ENCODE results near the gene LMX1B. TPM values are rescaled to one million over a fixed set of nuclear protein-coding genes. Genes with fewer than 3 reads are reported as not detected.

Gene LMX1B
- total RNA-seq, 1 experiment from 2014 or later, result 11.3 TPM

DNA sequence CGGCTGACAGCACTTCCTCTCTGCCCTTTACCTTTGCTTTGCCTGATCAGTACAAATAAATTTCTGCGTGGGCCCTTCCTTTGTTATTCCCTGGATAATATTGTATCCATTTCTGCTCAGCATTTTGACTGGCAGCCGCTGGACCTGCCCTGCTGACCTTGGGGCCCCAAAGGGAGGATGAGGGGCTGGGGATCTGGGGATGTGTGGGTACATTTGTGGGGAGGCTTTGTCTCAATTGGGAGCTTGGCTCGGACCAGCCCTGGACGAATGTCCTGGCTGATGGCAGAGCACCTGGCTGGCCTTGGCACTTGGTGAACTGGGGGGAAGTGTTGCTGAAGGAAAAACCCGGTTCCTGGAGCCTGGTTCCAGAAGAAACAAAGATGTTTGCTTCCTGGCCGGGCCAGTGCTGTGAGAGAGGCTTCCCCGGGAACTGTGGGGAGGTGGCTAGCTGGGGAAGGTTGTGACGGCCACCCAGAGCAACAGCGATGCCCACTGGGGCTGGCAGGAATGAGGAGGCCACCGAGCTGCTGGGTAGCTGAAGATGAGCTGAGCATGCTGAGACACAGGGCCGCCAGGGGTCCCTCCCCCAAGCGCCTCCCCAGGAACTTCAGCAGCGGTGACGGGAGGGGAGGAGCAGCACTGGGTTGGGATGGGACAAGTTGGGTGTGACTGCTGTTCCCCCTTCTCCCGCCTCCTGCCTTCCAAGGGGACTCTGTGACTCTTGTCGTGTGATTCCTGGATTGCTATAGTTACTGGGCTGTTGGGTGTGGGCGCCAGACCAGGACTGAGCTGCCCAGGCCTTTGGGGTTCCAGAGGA lies 8.4 kb downstream of the LMX1B start:
- Histone ChIP-seq H2AFZ (ENCODE audit: low read depth, low read length, poor library complexity, severe bottlenecking) (no peak overlapping the region), H3K4me1 (ENCODE audit: control insufficient read depth in 1 of 2, insufficient read depth in 2 of 2, low read length in 2 of 2) (no peaks in the 10 kb centered on the region), H3K9me2 (ENCODE audit: insufficient read depth) (no peaks in the 10 kb centered on the region), H3K36me3 (ENCODE audit: control insufficient read depth in 1 of 2, insufficient read depth in 2 of 2, low read length in 2 of 2) (no peaks in the 10 kb centered on the region; a peak in 1 of 4 replicates), H4K20me1 (ENCODE audit: insufficient read depth) (no peaks in the 10 kb centered on the region), H3K27me3 (ENCODE audit: insufficient read depth, low read length) (no peaks in the 10 kb centered on the region), H3K4me3 (replicated peaks in 1 of 2; ENCODE audit: low read depth in 1 of 2, low read length in 2 of 2) (no peak overlapping the region), H3K4me2 (ENCODE audit: low read length) (no peak overlapping the region), H3K27ac (ENCODE audit: low read depth, low read length) (no peak overlapping the region), H3K9ac (ENCODE audit: low read length) (no peak overlapping the region), H3K79me2 (ENCODE audit: insufficient read depth, low read length) (no peaks in the 10 kb centered on the region; the same call in 1 of the 2 replicates), H3K9me3 (ENCODE audit: control insufficient read depth in 1 of 2, insufficient read depth in 1 of 2, low read depth in 1 of 2, low read length in 2 of 2) (no peaks in the 10 kb centered on the region)
- CTCF ChIA-PET, result no interaction called here
- DNase-seq (ENCODE audit: low read depth, low spot score) (no peak), ATAC-seq (no peak)
- no TSS peak for BruUV-seq (replicated peaks)
- intact Hi-C loops (cut with micrococcal nuclease), result no loop called here
- RAD21 ChIA-PET (ENCODE audit: low non-redundant PET in 1 of 2, low total read pairs in 2 of 2, uncharacterized antibody in 2 of 2, unreplicated experiment in 2 of 2), result no interaction called here
- POLR2A ChIA-PET, result no interaction called here
- no peak for TF ChIP-seq SRF (IDR thresholded peaks at IDR 0.05; ENCODE audit: low read depth)
- no peak for TF ChIP-seq SP1 (IDR thresholded peaks at IDR 0.05; ENCODE audit: low read depth)
- TF ChIP-seq EGR1 (IDR thresholded peaks at IDR 0.05; ENCODE audit: low read depth), result no peak
- no peak for TF ChIP-seq FOSL1 (IDR thresholded peaks at IDR 0.05; ENCODE audit: low read depth)
- TF ChIP-seq TCF7L2 (IDR thresholded peaks at IDR 0.05; ENCODE audit: borderline replicate concordance, extremely low read depth, insufficient read depth, insufficient read length), result no peak
- TF ChIP-seq REST (IDR thresholded peaks at IDR 0.05; ENCODE audit: low read depth), result no peak
- TF ChIP-seq, protein P1, sequence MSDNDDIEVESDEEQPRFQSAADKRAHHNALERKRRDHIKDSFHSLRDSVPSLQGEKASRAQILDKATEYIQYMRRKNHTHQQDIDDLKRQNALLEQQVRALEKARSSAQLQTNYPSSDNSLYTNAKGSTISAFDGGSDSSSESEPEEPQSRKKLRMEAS (IDR thresholded peaks at IDR 0.05), result no peak
- no peak for TF ChIP-seq CBX3 (IDR thresholded peaks at IDR 0.05; ENCODE audit: low read depth)
- no peak for TF ChIP-seq POLR2A (IDR thresholded peaks at IDR 0.05; ENCODE audit: borderline replicate concordance, extremely low read depth, insufficient read depth, insufficient read length)
- TF ChIP-seq JUND (IDR thresholded peaks at IDR 0.05), result no peak
- no peak for TF ChIP-seq ATF3 (IDR thresholded peaks at IDR 0.05)
- no peak for TF ChIP-seq CEBPB (IDR thresholded peaks at IDR 0.05; ENCODE audit: low read depth)
- TF ChIP-seq RAD21 (IDR thresholded peaks at IDR 0.05; ENCODE audit: low read depth), result no peak
- no peak for TF ChIP-seq ELF1 (IDR thresholded peaks at IDR 0.05; ENCODE audit: borderline replicate concordance, low read depth)
- TF ChIP-seq ZBTB33 (IDR thresholded peaks at IDR 0.05; ENCODE audit: extremely low read depth, insufficient replicate concordance, low read length), result no peak
- no peak for TF ChIP-seq EZH2 (IDR thresholded peaks at IDR 0.05)
- no peak for TF ChIP-seq SIN3A (IDR thresholded peaks at IDR 0.05; ENCODE audit: low read depth)

All from HCT116 (cell line).